ENCODE results near the gene CCNE1.

The CCNE1 gene

DNA sequence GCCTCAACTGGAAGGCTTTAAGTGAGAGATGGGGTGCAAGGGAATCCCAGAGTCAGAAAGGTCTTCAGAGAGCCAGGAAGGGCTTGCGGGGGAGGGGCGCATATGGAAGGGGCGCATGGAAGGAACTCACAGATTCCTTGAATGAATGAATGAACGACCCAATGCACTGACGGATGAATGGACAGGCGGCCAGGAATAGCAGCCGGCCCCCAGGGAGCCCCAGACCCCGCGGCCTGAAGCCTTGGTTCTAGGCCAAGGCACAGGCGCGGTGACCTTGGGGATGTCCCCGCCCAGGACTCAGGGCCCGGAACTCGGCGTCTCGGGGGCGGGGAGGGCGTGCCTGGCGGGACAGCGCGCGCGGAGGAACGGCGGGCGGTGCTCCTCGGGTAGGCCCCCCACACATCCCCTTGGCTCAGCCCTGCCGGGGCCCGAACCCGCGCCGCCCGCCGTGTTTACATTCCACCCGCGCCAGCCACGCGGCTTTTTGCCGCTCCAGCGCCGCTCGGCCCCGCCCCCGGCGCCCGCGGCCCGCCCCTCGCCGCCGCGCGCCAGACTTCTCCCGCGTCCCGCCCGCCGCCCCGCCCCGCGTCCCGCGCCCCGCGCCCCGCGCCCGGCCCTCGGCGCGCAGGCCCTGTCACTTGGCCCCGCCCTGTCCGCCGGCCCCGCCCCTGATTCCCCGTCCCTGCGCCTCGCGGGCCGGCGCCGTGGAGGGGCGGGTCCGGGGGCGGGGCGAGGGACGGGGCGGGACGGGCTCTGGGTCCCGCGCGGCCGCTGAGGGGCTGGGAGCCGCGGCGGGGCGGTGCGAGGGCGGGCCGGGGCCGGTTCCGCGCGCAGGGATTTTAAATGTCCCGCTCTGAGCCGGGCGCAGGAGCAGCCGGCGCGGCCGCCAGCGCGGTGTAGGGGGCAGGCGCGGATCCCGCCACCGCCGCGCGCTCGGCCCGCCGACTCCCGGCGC lies at the start of gene CCNE1:
Gene CCNE1, plus strand, starts transcription at position 867 of the 955 bp plus-strand sequence. CDS start 565 bp downstream, outside the sequence.
- peak; percentile 87 for DNase-seq (ENCODE audit: low spot score)
- H3K4me3 ChIP-seq, result peak within 1 kb of the TSS; percentile 80

GRCh38 chr19:29763196-29763595 lies 48.6 kb upstream of the CCNE1 start:
- no peak for TF ChIP-seq CTCF (IDR thresholded peaks at IDR 0.05)
- H3K4me3 ChIP-seq, result no peak overlapping the region
- DNase-seq (ENCODE audit: low spot score), result no peak
- H3K27ac ChIP-seq, result no peak overlapping the region

More for the DNA sequence above, at the start of gene CCNE1:
- peak within 1 kb of the TSS in 1 of 2 donors; percentile 55 for H3K27ac ChIP-seq
- TF ChIP-seq CTCF (IDR thresholded peaks at IDR 0.05), result no peak

GRCh38 chr19:29764361-29764760 lies 47.4 kb upstream of the CCNE1 start:
- no peak for TF ChIP-seq CTCF (IDR thresholded peaks at IDR 0.05)
- H3K4me3 ChIP-seq, result no peak overlapping the region
- H3K27ac ChIP-seq, result no peak overlapping the region
- DNase-seq (ENCODE audit: low spot score), result no peak

- DNase-seq (ENCODE audit: low spot score), result no peak
Measured at GRCh38 chr19:29766100-29766499, 45.7 kb upstream of the CCNE1 start.

DNA sequence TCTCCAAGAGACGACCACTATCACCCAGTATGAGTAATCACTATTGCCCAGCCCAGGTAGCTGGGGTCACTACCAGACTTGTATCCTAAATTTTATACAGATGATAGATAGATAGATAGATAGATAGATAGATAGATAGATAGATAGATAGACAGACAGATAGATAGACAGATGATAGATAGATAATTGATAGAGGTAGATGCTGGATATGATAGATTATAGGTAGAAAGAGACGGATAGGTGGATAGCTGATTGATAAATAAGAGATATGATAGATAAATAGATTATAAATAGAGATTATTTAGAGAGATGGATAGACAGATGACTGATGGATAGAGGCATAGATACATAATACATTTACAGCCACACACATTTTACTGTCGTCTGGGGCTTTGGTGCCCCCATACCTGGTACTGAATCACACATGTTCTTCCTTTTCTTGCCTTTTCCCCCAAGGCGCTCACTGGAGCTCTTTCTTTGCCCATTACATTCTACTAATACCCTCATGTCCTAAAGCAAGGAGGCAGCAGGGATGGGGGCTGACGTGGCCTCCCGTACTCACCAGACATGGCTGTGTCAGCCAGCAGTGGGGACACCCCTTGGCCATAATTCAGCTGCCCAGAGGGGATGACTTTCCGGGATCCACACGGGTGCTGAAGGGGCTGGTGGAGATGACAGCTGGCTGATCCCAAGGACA lies 44.6 kb upstream of the CCNE1 start:
- DNase-seq (ENCODE audit: low spot score), result no peak
- H3K4me3 ChIP-seq, result no peak overlapping the region
- H3K27ac ChIP-seq, result no peak overlapping the region
- no peak for TF ChIP-seq CTCF (IDR thresholded peaks at IDR 0.05)

More at GRCh38 chr19:29766100-29766499, 45.7 kb upstream of the CCNE1 start:
- no peak for TF ChIP-seq CTCF (IDR thresholded peaks at IDR 0.05)
- Histone ChIP-seq H3K4me3 (no peak overlapping the region), H3K27ac (no peak overlapping the region)

DNA sequence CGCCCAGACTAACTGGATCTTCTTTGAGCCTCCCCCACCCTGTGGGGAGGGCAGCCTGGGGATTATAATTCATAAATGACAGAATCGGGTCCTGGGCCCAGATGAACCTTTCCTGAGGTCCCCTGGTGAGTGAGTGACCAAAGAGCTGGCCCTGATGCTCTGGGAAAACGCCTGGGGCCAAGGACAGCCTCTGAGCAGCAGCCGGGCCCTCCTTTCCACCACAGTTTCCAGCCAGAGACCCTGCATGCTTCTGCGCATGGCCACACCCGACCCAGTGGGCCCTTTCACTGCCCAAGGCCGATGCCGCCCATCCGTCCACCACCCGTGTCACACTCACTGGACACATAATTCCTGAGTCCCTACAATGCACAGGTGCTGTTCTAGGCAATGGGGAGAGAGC lies 43.6 kb upstream of the CCNE1 start:
- Histone ChIP-seq H3K4me3 (no peak overlapping the region), H3K27ac (no peak overlapping the region)
- DNase-seq (ENCODE audit: low spot score), result no peak
- no peak for TF ChIP-seq CTCF (IDR thresholded peaks at IDR 0.05)
